WI38 (cell line): ENCODE data around the gene WWC2.

ENCODE experiments used
- H3K4me3 ChIP-seq: 2 replicates; pipeline ENCODE4 v1.5.1; 2011; ENCODE audit warnings: low read depth, mild to moderate bottlenecking, control low read depth, low read length
- CTCF ChIP-seq: IDR thresholded peaks from 2 replicates; pipeline ENCODE4 v1.5.1; 2012; ENCODE audit warnings: low read depth, mild to moderate bottlenecking, control low read depth, low read length

The WWC2 gene

GRCh38 chr4:183284965-183285364 is 185.9 kb downstream of the WWC2 start:
- TF ChIP-seq CTCF = no peak
- no peak overlapping the region for H3K4me3 ChIP-seq

GRCh38 chr4:183285886-183286285 is 186.8 kb downstream of the WWC2 start:
- no peak overlapping the region for H3K4me3 ChIP-seq
- no peak for TF ChIP-seq CTCF

GRCh38 chr4:183286590-183287308 is 187.7 kb downstream of the WWC2 start:
- no peak for TF ChIP-seq CTCF
- H3K4me3 ChIP-seq = no peak overlapping the region

- no peak overlapping the region for H3K4me3 ChIP-seq
- TF ChIP-seq CTCF = no peak
These were observed 188.2 kb downstream of the WWC2 start for GRCh38 chr4:183287309-183287659.

- H3K4me3 ChIP-seq = no peak overlapping the region
- no peak for TF ChIP-seq CTCF
These were observed 188.6 kb downstream of the WWC2 start for GRCh38 chr4:183287677-183288076.

- TF ChIP-seq CTCF = no peak
- no peak overlapping the region for H3K4me3 ChIP-seq
These were observed 189.9 kb downstream of the WWC2 start for GRCh38 chr4:183288955-183289354.

GRCh38 chr4:183289688-183290087 is 190.6 kb downstream of the WWC2 start:
- TF ChIP-seq CTCF = no peak
- no peak overlapping the region for H3K4me3 ChIP-seq
